Ascending aorta (tissue), 2 donors: Measurements from ENCODE around the gene MFN2. TPM values are rescaled to one million over a fixed set of nuclear protein-coding genes. Genes with fewer than 3 reads are reported as not detected.
A peak's percentile ranks its signal among the peaks of the same experiment; 100 is the strongest.

Experiments
- DNase-seq, 2 donors: peaks; one replicate each; pipeline ENCODE4 v3.0.0-alpha.2; 2019; ENCODE audit warnings: low spot score in 2 of 2
- H3K27ac ChIP-seq, 2 donors: fragments of 200-600 bp; sonication (generic); one replicate each; pipeline ENCODE4 v1.5.1; 2016 to 2017; ENCODE audit warnings: mild to moderate bottlenecking in 1 of 2
- H3K27me3 ChIP-seq: fragments of 200-600 bp; sonication (generic); one replicate; pipeline ENCODE4 v1.5.1; 2017
- H3K36me3 ChIP-seq, 2 donors: fragments of 200-600 bp; sonication (generic); one replicate each; pipeline ENCODE4 v1.5.1; 2016
- H3K4me1 ChIP-seq, 2 donors: fragments of 200-600 bp; sonication (generic); one replicate each; pipeline ENCODE4 v1.5.1; 2016 to 2017; ENCODE audit warnings: mild to moderate bottlenecking in 1 of 2
- H3K4me3 ChIP-seq, 2 donors: fragments of 200-600 bp; sonication (generic); one replicate each; pipeline ENCODE4 v1.5.1; 2016 to 2017; ENCODE audit warnings: mild to moderate bottlenecking in 1 of 2
- H3K9me3 ChIP-seq, 2 donors: fragments of 200-600 bp; sonication (generic); one replicate each; pipeline ENCODE4 v1.5.1; 2016
- CTCF ChIP-seq, 3 experiments: fragments of 200-600 bp in 2 of 3; fragments of 450-650 bp in 1 of 3; sonication (generic) in 2 of 3; IDR thresholded peaks; one replicate each; pipeline ENCODE4 v1.5.1; 2016 to 2019; ENCODE audit warnings: antibody characterized with exemption in 3 of 3, mild to moderate bottlenecking in 1 of 3, moderate library complexity in 1 of 3
- intact Hi-C: fragments of 100-400 bp; cut with DNase I; formaldehyde crosslinking; loops from one replicate; pipeline ENCODE4 v1.15.1; 2023
- total RNA-seq: library from RNA; depleted of rRNA; stranded (reverse); fragments of >200 nt; gene quantifications from one replicate; pipeline ENCODE4 v1.1.0, GENCODE V29; 2016

The MFN2 gene
- total RNA-seq, 1 donor from 2014 or later, result 85.6 TPM

GRCh38 chr1:12015001-12015491 is 34.8 kb downstream of the MFN2 start:
- Histone ChIP-seq H3K4me1 (peaks cover 0 to 3% of the 10 kb centered on the region in 2 donors), H3K9me3 (no peaks in the 10 kb centered on the region), H3K27ac (no peak overlapping the region), H3K27me3 (no peaks in the 10 kb centered on the region), H3K4me3 (no peak overlapping the region), H3K36me3 (peaks cover 28 to 29% of the 10 kb centered on the region in 2 donors)
- intact Hi-C loops, result no loop called here
- TF ChIP-seq CTCF (IDR thresholded peaks at IDR 0.05), result no peak
- no peak for DNase-seq

GRCh38 chr1:12015499-12015898 is 35.3 kb downstream of the MFN2 start:
- peaks cover 24% of the 10 kb centered on the region in 2 donors for H3K36me3 ChIP-seq
- intact Hi-C loops, result no loop called here
- H3K4me1 ChIP-seq, result peaks cover 0 to 6% of the 10 kb centered on the region in 2 donors
- no peak overlapping the region for H3K27ac ChIP-seq
- no peak for TF ChIP-seq CTCF (IDR thresholded peaks at IDR 0.05)
- H3K4me3 ChIP-seq, result no peak overlapping the region
- DNase-seq, result no peak
- H3K9me3 ChIP-seq, result no peaks in the 10 kb centered on the region
- no peaks in the 10 kb centered on the region for H3K27me3 ChIP-seq

- intact Hi-C loops, result no loop called here
- no peak for TF ChIP-seq CTCF (IDR thresholded peaks at IDR 0.05)
- Histone ChIP-seq H3K36me3 (peaks cover 17 to 18% of the 10 kb centered on the region in 2 donors), H3K27ac (no peak overlapping the region), H3K4me3 (no peak overlapping the region), H3K27me3 (no peaks in the 10 kb centered on the region), H3K4me1 (peaks cover 0 to 6% of the 10 kb centered on the region in 2 donors), H3K9me3 (no peaks in the 10 kb centered on the region)
- DNase-seq, result no peak
Observed at GRCh38 chr1:12016182-12016581, 35.9 kb downstream of the MFN2 start.

- Histone ChIP-seq H3K27me3 (no peaks in the 10 kb centered on the region), H3K4me1 (peaks cover 0 to 6% of the 10 kb centered on the region in 2 donors), H3K9me3 (no peaks in the 10 kb centered on the region), H3K27ac (peak overlapping the region; percentile 70 to 81), H3K4me3 (peak overlapping the region; percentile 85 to 98), H3K36me3 (peaks cover 18 to 23% of the 10 kb centered on the region in 2 donors)
- no peak for TF ChIP-seq CTCF (IDR thresholded peaks at IDR 0.05)
- DNase-seq, result no peak
- intact Hi-C loops, result loop anchor here (1.0 kb wide), 3 partner anchors 32 to 94 kb away; partner anchors contain the start of genes KIAA2013 and MFN2
Observed at GRCh38 chr1:12019858-12020509, 39.7 kb downstream of the MFN2 start.

- Histone ChIP-seq H3K4me1 (peaks cover 0 to 6% of the 10 kb centered on the region in 2 donors), H3K27ac (no peak overlapping the region), H3K27me3 (no peaks in the 10 kb centered on the region), H3K4me3 (no peak overlapping the region), H3K36me3 (peaks cover 29 to 39% of the 10 kb centered on the region in 2 donors), H3K9me3 (no peaks in the 10 kb centered on the region)
- no peak for TF ChIP-seq CTCF (IDR thresholded peaks at IDR 0.05)
- intact Hi-C loops, result no loop called here
- no peak for DNase-seq
Observed at GRCh38 chr1:12021616-12022015, 41.4 kb downstream of the MFN2 start.
